22Rv1 (cell line): ENCODE measurements around the gene WDFY2.

Experiments
- CTCF ChIP-seq: fragments of 450-650 bp; IDR thresholded peaks from 2 replicates; pipeline ENCODE4 v1.5.1; 2017; ENCODE audit warnings: mild to moderate bottlenecking
- ZFX ChIP-seq: fragments of 450-650 bp; IDR thresholded peaks from 2 replicates; pipeline ENCODE4 v1.6.1; 2017; ENCODE audit warnings: antibody characterized with exemption, borderline replicate concordance

GRCh38 chr13:51583875-51584730, at the start of gene WDFY2:
- TF ChIP-seq CTCF (no peak; the same call in 1 of the 2 replicates), ZFX (no peak)
